ENCODE results near the gene LBX2. TPM values are rescaled to one million over a fixed set of nuclear protein-coding genes. Genes with fewer than 3 reads are reported as not detected.
"Not testable (repeated sequence)": the region's sequence is repeated elsewhere in the genome, so short reads cannot be mapped to it uniquely, and the experiment has no call there.

Gene LBX2
- total RNA-seq, 3 donors from 2014 or later = 0.22 to 0.24 TPM; not detected in 1

DNA sequence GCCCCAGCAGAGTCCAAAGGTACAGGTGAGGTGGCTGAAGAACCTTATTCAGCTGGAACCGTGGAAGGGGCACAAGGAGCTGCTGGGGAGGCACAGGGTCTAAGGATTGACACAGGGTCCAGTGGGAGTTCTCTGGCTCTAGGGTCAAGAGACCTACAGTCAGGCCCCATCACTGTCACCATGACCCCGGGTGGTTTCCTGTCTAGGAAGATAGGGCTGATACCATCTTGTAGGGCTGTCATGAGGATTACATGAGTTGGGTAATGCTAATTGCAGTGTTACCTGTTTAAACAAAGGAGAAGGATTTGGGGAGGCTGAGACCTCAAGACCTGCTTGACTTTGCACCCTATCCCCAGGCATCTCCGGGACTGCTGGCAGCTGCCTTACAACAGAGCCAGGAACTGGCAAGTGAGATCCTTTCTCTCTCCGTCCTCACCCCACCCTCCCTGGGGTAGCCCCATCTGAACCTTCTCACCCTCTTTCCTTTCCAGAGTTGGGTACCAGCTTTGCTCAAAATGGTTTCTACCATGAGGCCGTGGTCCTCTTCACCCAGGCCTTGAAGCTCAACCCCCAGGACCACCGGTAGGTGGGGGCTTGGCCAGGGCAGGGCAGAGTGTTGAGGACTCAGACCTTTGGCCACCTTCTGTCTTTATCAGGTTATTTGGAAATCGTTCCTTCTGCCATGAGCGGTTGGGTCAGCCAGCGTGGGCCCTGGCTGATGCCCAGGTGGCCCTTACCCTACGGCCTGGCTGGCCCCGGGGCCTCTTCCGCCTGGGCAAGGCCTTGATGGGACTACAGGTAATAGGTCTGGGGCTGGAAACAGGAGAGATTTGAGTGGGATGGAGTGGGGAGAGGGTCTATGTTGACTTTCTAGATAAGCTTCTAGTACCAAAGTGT lies 7.5 kb downstream of the LBX2 start:
- DNase-seq = no peak
- H3K4me1 Mint-ChIP-seq (ENCODE audit: low read depth) = no peaks in the 10 kb centered on the region
- H3K9me3 Mint-ChIP-seq = no peaks in the 10 kb centered on the region
- peaks cover 38% of the 10 kb centered on the region for H3K36me3 Mint-ChIP-seq (ENCODE audit: insufficient read depth)
- no peak for ATAC-seq
- H3K4me3 Mint-ChIP-seq = no peak overlapping the region
- no peaks in the 10 kb centered on the region for H3K27me3 Mint-ChIP-seq (ENCODE audit: low read depth)

- H3K4me3 Mint-ChIP-seq = no peak overlapping the region
- ATAC-seq = no peak
- DNase-seq = no peak
- peaks cover 2% of the 10 kb centered on the region for H3K4me1 Mint-ChIP-seq (ENCODE audit: low read depth)
- no peaks in the 10 kb centered on the region for H3K9me3 Mint-ChIP-seq
- H3K27me3 Mint-ChIP-seq (ENCODE audit: low read depth) = no peaks in the 10 kb centered on the region
- H3K36me3 Mint-ChIP-seq (ENCODE audit: insufficient read depth) = peaks cover 47% of the 10 kb centered on the region
Observed at GRCh38 chr2:74489906-74490305, 9.5 kb downstream of the LBX2 start.

GRCh38 chr2:74488643-74489481 lies 10.5 kb downstream of the LBX2 start:
- DNase-seq = no peak
- Mint-ChIP-seq H3K4me1 (ENCODE audit: low read depth) (peaks cover 4% of the 10 kb centered on the region), H3K27me3 (ENCODE audit: low read depth) (no peaks in the 10 kb centered on the region), H3K4me3 (no peak overlapping the region), H3K9me3 (no peaks in the 10 kb centered on the region), H3K36me3 (ENCODE audit: insufficient read depth) (peaks cover 42% of the 10 kb centered on the region)
- ATAC-seq = no peak

DNA sequence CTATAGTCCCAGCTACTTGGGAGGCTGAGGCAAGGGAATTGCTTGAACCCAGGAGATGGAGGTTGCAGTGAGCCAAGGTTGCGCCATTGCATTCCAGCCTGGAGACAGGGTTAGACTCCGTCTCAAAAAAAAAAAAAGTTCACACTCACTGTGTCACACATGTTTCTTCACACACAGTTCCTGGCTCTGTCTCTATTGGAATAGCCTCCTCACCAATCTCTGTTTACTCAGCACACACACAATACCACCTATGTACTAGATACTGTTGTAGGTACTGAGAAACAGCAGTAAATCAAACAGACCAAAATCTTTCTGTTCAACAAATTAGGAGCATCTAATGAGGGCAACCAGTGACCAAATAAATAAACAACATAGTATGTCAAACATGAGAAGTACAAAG lies 13.3 kb downstream of the LBX2 start:
- peaks cover 15% of the 10 kb centered on the region for H3K4me1 Mint-ChIP-seq (ENCODE audit: low read depth)
- ATAC-seq (no peak), DNase-seq (no peak)
- no peaks in the 10 kb centered on the region for H3K9me3 Mint-ChIP-seq
- H3K27me3 Mint-ChIP-seq (ENCODE audit: low read depth) = no peaks in the 10 kb centered on the region
- peaks cover 26% of the 10 kb centered on the region for H3K36me3 Mint-ChIP-seq (ENCODE audit: insufficient read depth)
- H3K4me3 Mint-ChIP-seq = no peak overlapping the region

- H3K27me3 Mint-ChIP-seq (ENCODE audit: low read depth); DNase-seq; H3K9me3 Mint-ChIP-seq; ATAC-seq: not testable (repeated sequence)
- peaks cover 30% of the 10 kb centered on the region for H3K4me1 Mint-ChIP-seq (ENCODE audit: low read depth)
- H3K36me3 Mint-ChIP-seq (ENCODE audit: insufficient read depth) = peaks cover 14% of the 10 kb centered on the region
- peak overlapping the region; percentile 99 for H3K4me3 Mint-ChIP-seq
Observed at GRCh38 chr2:74483675-74484164, 15.7 kb downstream of the LBX2 start.

DNA sequence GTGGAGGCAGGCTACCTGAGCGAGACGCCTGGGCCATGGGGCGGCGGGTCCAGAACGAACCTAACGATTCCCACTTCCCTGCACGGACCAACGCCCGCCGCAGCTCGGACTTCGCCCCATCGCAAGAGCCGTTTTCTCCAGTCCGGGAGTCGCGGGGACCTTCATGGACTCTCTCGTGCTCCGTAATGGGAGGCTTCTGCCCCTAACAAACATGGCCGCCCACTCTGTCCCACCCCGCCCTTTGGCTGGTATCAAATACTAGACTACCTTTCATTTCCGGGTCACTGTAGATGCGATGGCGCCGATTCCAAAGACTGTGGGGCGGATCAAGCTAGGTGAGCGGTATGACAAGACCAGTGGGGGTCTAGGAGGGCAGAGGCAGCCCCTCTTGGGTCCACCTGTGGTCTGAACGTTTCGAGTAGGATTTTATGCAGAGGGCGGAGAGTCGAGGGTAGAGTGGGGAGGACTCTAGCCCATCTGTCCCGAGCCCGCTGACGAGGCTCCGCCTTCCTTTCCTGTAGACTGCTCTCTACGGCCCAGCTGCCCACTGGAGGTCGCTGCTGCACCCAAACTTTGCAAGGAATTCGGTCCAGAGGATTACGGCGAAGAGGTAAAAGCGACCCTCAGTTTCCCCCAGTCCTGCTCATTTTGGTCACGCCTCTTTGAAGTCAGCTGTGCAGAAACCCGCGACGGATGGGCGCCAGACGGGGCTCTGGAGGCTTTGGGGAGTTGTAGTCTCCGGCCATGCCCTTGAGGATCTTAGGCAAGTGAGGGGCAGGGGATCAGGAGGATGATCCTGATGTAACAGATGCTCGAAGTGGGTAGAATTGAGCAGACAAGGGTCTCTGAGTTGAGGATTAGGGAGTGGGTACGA lies 16.4 kb downstream of the LBX2 start, which contains the start of the genes CCDC142 and TTC31:
CCDC142 (minus strand) TSS at position 198 of the 874 bp plus-strand sequence; CDS start at position 37, 161 bp downstream.
TTC31 (plus strand) TSS at position 281 of the 874 bp plus-strand sequence; CDS start at position 296, 15 bp downstream.
- DNase-seq = peak; percentile 90
- peaks cover 14% of the 10 kb centered on the region for H3K36me3 Mint-ChIP-seq (ENCODE audit: insufficient read depth)

DNA sequence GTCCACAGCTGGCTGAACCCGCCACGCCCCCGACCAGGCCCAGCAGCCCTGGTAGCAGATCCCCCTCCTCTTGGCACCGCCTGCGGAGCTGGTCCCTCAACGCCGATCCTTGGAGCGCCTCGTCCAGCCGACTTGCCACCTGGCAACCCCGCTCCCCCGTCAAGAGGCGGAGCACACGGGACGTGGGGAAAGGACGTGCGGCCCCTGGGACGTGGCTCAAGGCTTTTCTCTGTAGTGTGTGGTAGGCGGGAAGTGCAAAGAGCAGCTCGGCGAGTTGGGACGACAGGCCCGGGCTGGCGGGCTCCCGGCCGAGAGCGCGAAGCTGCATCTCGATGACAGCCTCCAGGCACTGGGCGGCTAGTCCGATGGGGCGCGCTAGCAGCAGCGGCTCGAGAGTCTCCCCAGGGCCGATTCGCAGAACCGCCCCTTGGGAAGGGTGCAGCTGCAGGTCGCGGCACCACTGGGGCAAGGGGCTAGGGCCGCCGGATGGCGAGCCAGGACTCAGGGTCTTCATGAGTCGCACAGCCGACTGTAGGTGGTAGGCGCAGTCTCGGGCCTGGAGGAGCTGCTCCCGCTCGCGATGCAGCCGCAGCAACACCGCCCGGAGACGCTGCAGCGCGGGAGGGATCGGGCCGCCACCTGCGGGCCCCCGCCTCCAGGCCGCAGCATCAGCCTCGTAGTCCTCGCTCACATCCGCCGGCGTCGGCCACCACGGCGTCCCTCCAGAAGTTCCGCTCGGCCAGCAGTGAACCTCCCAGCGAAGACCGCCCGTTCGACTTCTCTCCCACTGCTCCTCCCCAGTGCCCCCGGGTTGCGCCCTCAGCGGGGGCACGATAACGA lies 17.2 kb downstream of the LBX2 start:
- Mint-ChIP-seq H3K36me3 (ENCODE audit: insufficient read depth) (peaks cover 17% of the 10 kb centered on the region), H3K9me3 (no peaks in the 10 kb centered on the region), H3K4me3 (peak overlapping the region; percentile 99), H3K27me3 (ENCODE audit: low read depth) (no peaks in the 10 kb centered on the region), H3K4me1 (ENCODE audit: low read depth) (peaks cover 30% of the 10 kb centered on the region)
- DNase-seq (no peak), ATAC-seq (peak; percentile 60 to 64)

More for the DNA sequence above, 16.4 kb downstream of the LBX2 start, which contains the start of the genes CCDC142 and TTC31:
- H3K4me3 Mint-ChIP-seq = peak within 1 kb of the TSS; percentile 99
- no peaks in the 10 kb centered on the region for H3K27me3 Mint-ChIP-seq (ENCODE audit: low read depth)
- no peaks in the 10 kb centered on the region for H3K9me3 Mint-ChIP-seq
- peaks cover 30% of the 10 kb centered on the region for H3K4me1 Mint-ChIP-seq (ENCODE audit: low read depth)
- ATAC-seq = peak; percentile 91 to 93

DNA sequence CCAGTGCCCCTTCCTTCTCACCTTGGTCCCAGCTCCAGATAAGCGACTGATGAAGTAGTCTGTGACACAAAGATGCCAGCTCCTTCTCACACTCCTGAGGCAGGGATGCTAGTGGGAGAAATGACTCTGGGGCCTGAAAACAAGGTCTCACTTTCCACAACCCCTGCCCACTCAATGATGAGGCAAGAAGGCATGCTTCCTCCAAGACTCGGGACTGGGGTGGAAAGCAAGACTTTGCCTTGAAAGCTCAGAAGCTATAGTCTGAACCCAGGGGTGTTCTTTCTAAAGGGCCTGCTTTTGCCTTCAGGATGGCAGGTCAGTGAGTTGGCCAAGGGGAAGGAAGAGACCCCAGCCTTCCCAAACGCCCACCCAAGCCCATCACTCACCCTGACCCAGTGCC lies 18.0 kb downstream of the LBX2 start:
- Mint-ChIP-seq H3K9me3 (no peaks in the 10 kb centered on the region), H3K4me3 (peak overlapping the region; percentile 99)
- no peak for DNase-seq

GRCh38 chr2:74474899-74475298 lies 24.5 kb downstream of the LBX2 start:
- Mint-ChIP-seq H3K4me3 (no peak overlapping the region), H3K9me3 (no peaks in the 10 kb centered on the region), H3K27me3 (ENCODE audit: low read depth) (no peaks in the 10 kb centered on the region), H3K4me1 (ENCODE audit: low read depth) (peaks cover 21% of the 10 kb centered on the region), H3K36me3 (ENCODE audit: insufficient read depth) (peaks cover 23% of the 10 kb centered on the region)
- ATAC-seq (no peak), DNase-seq (no peak)

More for the DNA sequence above, 18.0 kb downstream of the LBX2 start:
- H3K36me3 Mint-ChIP-seq (ENCODE audit: insufficient read depth) = peaks cover 12% of the 10 kb centered on the region
- no peaks in the 10 kb centered on the region for H3K27me3 Mint-ChIP-seq (ENCODE audit: low read depth)
- H3K4me1 Mint-ChIP-seq (ENCODE audit: low read depth) = peaks cover 30% of the 10 kb centered on the region
- ATAC-seq = no peak

DNA sequence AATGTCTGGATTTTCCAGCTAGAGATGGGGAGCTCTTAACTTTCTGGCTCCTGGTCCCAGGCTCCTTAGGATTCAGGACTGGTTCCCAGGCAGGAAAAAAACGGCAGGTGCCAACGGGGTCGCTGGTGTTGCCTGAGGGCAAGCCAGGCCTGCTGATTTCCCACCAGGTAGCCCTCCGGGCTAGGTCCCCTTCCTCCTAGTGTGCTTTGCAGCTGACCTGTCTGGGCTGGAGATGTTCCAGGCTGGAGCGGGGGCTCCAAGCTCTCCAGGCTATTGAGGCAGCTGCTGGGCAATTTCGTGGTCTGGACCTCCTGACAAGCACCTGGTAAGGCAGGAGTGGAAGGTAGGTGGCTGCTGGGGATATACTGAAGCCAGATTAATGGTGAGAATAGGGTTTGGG lies 24.9 kb downstream of the LBX2 start:
- peak overlapping the region; percentile 26 for H3K4me3 Mint-ChIP-seq
- DNase-seq (no peak), ATAC-seq (no peak)
- H3K27me3 Mint-ChIP-seq (ENCODE audit: low read depth) = no peaks in the 10 kb centered on the region
- H3K9me3 Mint-ChIP-seq = no peaks in the 10 kb centered on the region
- H3K4me1 Mint-ChIP-seq (ENCODE audit: low read depth) = peaks cover 23% of the 10 kb centered on the region
- peaks cover 23% of the 10 kb centered on the region for H3K36me3 Mint-ChIP-seq (ENCODE audit: insufficient read depth)

DNA sequence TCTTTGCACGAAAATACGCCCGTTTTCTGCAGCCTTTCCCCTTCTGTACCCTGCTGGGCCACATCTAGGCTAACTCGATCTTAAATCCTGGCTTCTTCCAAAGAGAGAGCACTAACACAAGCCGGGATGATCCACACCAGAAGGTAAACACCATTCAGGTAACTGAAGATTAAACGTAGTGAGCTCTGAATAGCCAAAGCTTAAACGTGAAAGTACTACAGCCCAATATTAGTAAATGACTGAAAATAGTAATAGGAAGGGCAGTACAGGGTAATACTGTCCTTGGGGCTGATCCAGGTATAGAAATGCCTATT lies 26.5 kb downstream of the LBX2 start:
- peaks cover 19% of the 10 kb centered on the region for H3K36me3 Mint-ChIP-seq (ENCODE audit: insufficient read depth)
- no peaks in the 10 kb centered on the region for H3K9me3 Mint-ChIP-seq
- H3K27me3 Mint-ChIP-seq (ENCODE audit: low read depth) = no peaks in the 10 kb centered on the region
- DNase-seq = no peak
- peak overlapping the region; percentile 99 for H3K4me3 Mint-ChIP-seq
- peaks cover 20% of the 10 kb centered on the region for H3K4me1 Mint-ChIP-seq (ENCODE audit: low read depth)
- peak in 1 of 2 donors; percentile 1 for ATAC-seq

- peaks cover 20% of the 10 kb centered on the region for H3K4me1 Mint-ChIP-seq (ENCODE audit: low read depth)
Observed at GRCh38 chr2:74472086-74472944, 27.1 kb downstream of the LBX2 start, which contains the start of gene MRPL53. Gene MRPL53, minus strand, starts transcription at chr2:74472680. Its CDS starts 20 bp downstream, at chr2:74472660.

More at GRCh38 chr2:74472086-74472944, 27.1 kb downstream of the LBX2 start, which contains the start of gene MRPL53:
- H3K4me3 Mint-ChIP-seq = peak within 1 kb of the TSS; percentile 99
- H3K9me3 Mint-ChIP-seq = no peaks in the 10 kb centered on the region
- peaks cover 16% of the 10 kb centered on the region for H3K36me3 Mint-ChIP-seq (ENCODE audit: insufficient read depth)
- no peaks in the 10 kb centered on the region for H3K27me3 Mint-ChIP-seq (ENCODE audit: low read depth)
- DNase-seq = peak; percentile 96
- ATAC-seq = peak; percentile 96 to 97
